Right lobe of liver (tissue), 6 donors: ENCODE results near the gene TPST2. TPM values are rescaled to one million over a fixed set of nuclear protein-coding genes. Genes with fewer than 3 reads are reported as not detected.

Experiments
- ATAC-seq, 4 donors: fragments of 200-7000 bp; cut with Tn5 transposase; one replicate each; pipeline ENCODE4 v1.9.1; 2020; ENCODE audit warnings: mild to moderate bottlenecking in 4 of 4, moderate library complexity in 4 of 4
- DNase-seq, 3 donors: peaks; one replicate each; pipeline ENCODE4 v3.0.0-alpha.2; 2020
- H3K27ac ChIP-seq, 3 donors: fragments of 200-600 bp; one replicate each; pipeline ENCODE4 v1.8.0; 2022
- H3K27me3 ChIP-seq, 2 donors: fragments of 200-600 bp; one replicate each; pipeline ENCODE4 v1.8.0; 2022
- H3K36me3 ChIP-seq, 4 donors: fragments of 200-600 bp; sonication (generic) in 1 of 4; one replicate each; pipeline versions ENCODE4 v1.5.1 to v1.8.0; 2017 to 2022; ENCODE audit warnings: control low read depth in 1 of 4
- H3K4me1 ChIP-seq, 4 donors: fragments of 200-600 bp; sonication (generic) in 1 of 4; one replicate each; pipeline versions ENCODE4 v1.5.1 to v1.8.0; 2017 to 2022; ENCODE audit warnings: control low read depth in 1 of 4
- H3K4me3 ChIP-seq, 3 donors: fragments of 200-600 bp; one replicate each; pipeline ENCODE4 v1.8.0; 2022
- H3K9me3 ChIP-seq, 4 donors: fragments of 200-600 bp; sonication (generic) in 1 of 4; one replicate each; pipeline versions ENCODE4 v1.5.1 to v1.8.0; 2017 to 2022; ENCODE audit warnings: control low read depth in 1 of 4
- CTCF ChIP-seq, 4 donors: fragments of 200-600 bp in 3 of 4; fragments of 450-650 bp in 1 of 4; IDR thresholded peaks; one replicate each; pipeline versions ENCODE4 v1.5.1 to v1.8.0; 2016 to 2022; ENCODE audit warnings: antibody characterized with exemption in 4 of 4, mild to moderate bottlenecking in 2 of 4
- POLR2A ChIP-seq: fragments of 450-650 bp; IDR thresholded peaks from one replicate; pipeline ENCODE4 v1.6.1; 2017; ENCODE audit warnings: antibody characterized with exemption, mild to moderate bottlenecking
- WGBS: methylation state at CpG from one replicate; pipeline ENCODE4 v1.1.6; 2018; ENCODE audit warnings: low coverage, low lambda C conversion rate; ENCODE audit not compliant: insufficient coverage; ENCODE audit errors: missing lambda C conversion rate; 5-methylcytosine and 5-hydroxymethylcytosine counted together
- intact Hi-C, 2 donors: fragments of 100-400 bp; cut with DNase I; formaldehyde crosslinking; loops; one replicate each; pipeline versions ENCODE4 v1.11.2 to v1.14.1; 2022
- total RNA-seq, 6 experiments: library from RNA; depleted of rRNA in 2 of 6; stranded (reverse); fragments of >200 nt in 2 of 6; fragmentation: NEBNext Ultra II Directional in 3 of 6; extraction: Animal tissue kit (Norgen Biotek cat#: 25700) in 3 of 6; gene quantifications; one replicate each; pipeline versions ENCODE4 v1.1.0 to v1.2.4, GENCODE V29; 2016 to 2023
- donor health status: DM: no; HTN: yes; CAD: no.
- donor health status: DM: no; HTN: no; CAD: no.
- donor health status: DM: no; HTN: no; CAD: no.
- donor health status: DM: no; HTN: yes; CAD: no.
- donor health status: DM: no; HTN: yes; CAD: no.

TPST2 gene
- total RNA-seq, 6 experiments from 2014 or later: 53.2 to 117 (median 66.9) TPM

- DNase-seq: no peak
- WGBS: 32% methylated on average over 7 of the region's 10 CpGs
Observed at GRCh38 chr22:26570115-26570514, 19.8 kb downstream of the TPST2 start.

GRCh38 chr22:26568207-26568706 lies 21.7 kb downstream of the TPST2 start:
- H3K9me3 ChIP-seq: no peaks in the 10 kb centered on the region
- peaks cover 0 to 17% (median 6%) of the 10 kb centered on the region in 4 donors for H3K4me1 ChIP-seq
- peaks cover 0 to 14% (median 1%) of the 10 kb centered on the region in 4 donors for H3K36me3 ChIP-seq
- no peak overlapping the region for H3K4me3 ChIP-seq
- TF ChIP-seq POLR2A (no peak), CTCF (IDR thresholded peaks at IDR 0.05) (no peak)
- intact Hi-C loops: no loop called here
- ATAC-seq (peak in 2 of 4 donors; percentile 9 to 12), DNase-seq (no peak)
- H3K27me3 ChIP-seq: no peaks in the 10 kb centered on the region
- 56% methylated on average over 11 of the region's 11 CpGs for WGBS
- H3K27ac ChIP-seq: peak overlapping the region in 1 of 3 donors; percentile 10

More at GRCh38 chr22:26570115-26570514, 19.8 kb downstream of the TPST2 start:
- Histone ChIP-seq H3K9me3 (no peaks in the 10 kb centered on the region), H3K4me1 (peaks cover 0 to 15% (median 0%) of the 10 kb centered on the region in 4 donors), H3K4me3 (no peak overlapping the region), H3K36me3 (peaks cover 0 to 4% (median 0%) of the 10 kb centered on the region in 4 donors), H3K27me3 (no peaks in the 10 kb centered on the region), H3K27ac (no peak overlapping the region)
- peak in 2 of 4 donors; percentile 7 to 29 for ATAC-seq
- intact Hi-C loops: no loop called here
- TF ChIP-seq POLR2A (no peak), CTCF (IDR thresholded peaks at IDR 0.05) (no peak)

- no peaks in the 10 kb centered on the region for H3K27me3 ChIP-seq
- 33% methylated on average over 2 of the region's 2 CpGs for WGBS
- peak overlapping the region in 1 of 3 donors; percentile 19 for H3K27ac ChIP-seq
- ATAC-seq (no peak), DNase-seq (no peak)
- H3K36me3 ChIP-seq: peaks cover 0 to 14% (median 1%) of the 10 kb centered on the region in 4 donors
- intact Hi-C loops: no loop called here
- TF ChIP-seq CTCF (IDR thresholded peaks at IDR 0.05): no peak
- TF ChIP-seq POLR2A: no peak
- no peak overlapping the region for H3K4me3 ChIP-seq
- H3K9me3 ChIP-seq: no peaks in the 10 kb centered on the region
- H3K4me1 ChIP-seq: peaks cover 0 to 24% (median 8%) of the 10 kb centered on the region in 4 donors
Observed at GRCh38 chr22:26567610-26568009, 22.3 kb downstream of the TPST2 start.

- Histone ChIP-seq H3K9me3 (no peaks in the 10 kb centered on the region), H3K4me3 (no peak overlapping the region), H3K27me3 (no peaks in the 10 kb centered on the region), H3K4me1 (peaks cover 1 to 30% (median 11%) of the 10 kb centered on the region in 4 donors), H3K36me3 (peaks cover 0 to 14% (median 1%) of the 10 kb centered on the region in 4 donors), H3K27ac (no peak overlapping the region)
- 84% methylated on average over 3 of the region's 3 CpGs for WGBS
- DNase-seq: no peak
- no peak for ATAC-seq
- no peak for TF ChIP-seq CTCF (IDR thresholded peaks at IDR 0.05)
- no peak for TF ChIP-seq POLR2A
- intact Hi-C loops: no loop called here
Observed at GRCh38 chr22:26566994-26567393, 22.9 kb downstream of the TPST2 start.
